Pons (tissue), 1 donor: ENCODE data around the gene SYTL4.
A peak's percentile ranks its signal among the peaks of the same experiment; 100 is the strongest.

Experiments used
- DNase-seq: peaks from one replicate; pipeline ENCODE4 v3.0.0-alpha.2; 2016; ENCODE audit warnings: low spot score

SYTL4 gene

GRCh38 chrX:100695302-100695701 lies 36.6 kb downstream of the SYTL4 start:
- no peak for DNase-seq

- DNase-seq = no peak
Measured at GRCh38 chrX:100687546-100687945, 44.4 kb downstream of the SYTL4 start.

- DNase-seq = no peak
Measured at GRCh38 chrX:100687128-100687527, 44.8 kb downstream of the SYTL4 start.

GRCh38 chrX:100685997-100686305 lies 46.0 kb downstream of the SYTL4 start:
- no peak for DNase-seq

- DNase-seq = peak; percentile 73
Measured at GRCh38 chrX:100685284-100685996, 46.5 kb downstream of the SYTL4 start.

- no peak for DNase-seq
Measured at GRCh38 chrX:100682939-100683338, 49.0 kb downstream of the SYTL4 start.

- DNase-seq = no peak
Measured at GRCh38 chrX:100681599-100681998, 50.3 kb downstream of the SYTL4 start.

GRCh38 chrX:100680756-100681155 lies 51.2 kb downstream of the SYTL4 start:
- DNase-seq = no peak

GRCh38 chrX:100677611-100678181 lies 54.2 kb downstream of the SYTL4 start:
- DNase-seq = no peak

- DNase-seq = no peak
Measured at GRCh38 chrX:100674705-100675104, 57.2 kb downstream of the SYTL4 start.

GRCh38 chrX:100673397-100673953 lies 58.4 kb downstream of the SYTL4 start:
- DNase-seq = no peak

- no peak for DNase-seq
Measured at GRCh38 chrX:100672966-100673365, 59.0 kb downstream of the SYTL4 start.

- DNase-seq = no peak
Measured at GRCh38 chrX:100663642-100664041, 68.3 kb downstream of the SYTL4 start.

- no peak for DNase-seq
Measured at GRCh38 chrX:100662796-100663195, 69.1 kb downstream of the SYTL4 start.

GRCh38 chrX:100662170-100662569 lies 69.8 kb downstream of the SYTL4 start:
- DNase-seq = no peak

- DNase-seq = no peak
Measured at GRCh38 chrX:100659431-100660137, 72.3 kb downstream of the SYTL4 start.

- no peak for DNase-seq
Measured at GRCh38 chrX:100658941-100659381, 73.0 kb downstream of the SYTL4 start.

GRCh38 chrX:100654261-100654660 lies 77.7 kb downstream of the SYTL4 start:
- no peak for DNase-seq

GRCh38 chrX:100652266-100652665 lies 79.7 kb downstream of the SYTL4 start:
- DNase-seq = no peak

- DNase-seq = no peak
Measured at GRCh38 chrX:100650841-100651240, 81.1 kb downstream of the SYTL4 start.

- peak; percentile 30 for DNase-seq
Measured at GRCh38 chrX:100649550-100650356, 82.2 kb downstream of the SYTL4 start.
